Tibial nerve (tissue), 4 donors: ENCODE measurements around the gene PROK1. TPM values are rescaled to one million over a fixed set of nuclear protein-coding genes. Genes with fewer than 3 reads are reported as not detected.
A peak's percentile ranks its signal among the peaks of the same experiment; 100 is the strongest.

Source experiments
- DNase-seq, 2 donors: peaks; one replicate each; pipeline ENCODE4 v3.0.0-alpha.2; 2019; ENCODE audit warnings: low spot score in 2 of 2
- H3K27ac ChIP-seq, 4 donors: fragments of 200-600 bp; sonication (generic) in 3 of 4; one replicate each; pipeline ENCODE4 v1.5.1; 2017 to 2019; ENCODE audit warnings: mild to moderate bottlenecking in 1 of 4
- H3K27me3 ChIP-seq, 2 donors: fragments of 200-600 bp; sonication (generic) in 1 of 2; one replicate each; pipeline versions ENCODE4 v1.5.1 to v1.6.0; 2017 to 2019
- H3K36me3 ChIP-seq, 3 donors: fragments of 200-600 bp; sonication (generic); one replicate each; pipeline ENCODE4 v1.5.1; 2018 to 2019
- H3K4me1 ChIP-seq, 4 donors: fragments of 200-600 bp; sonication (generic) in 3 of 4; one replicate each; pipeline ENCODE4 v1.5.1; 2017 to 2019
- H3K4me3 ChIP-seq, 4 donors: fragments of 200-600 bp; sonication (generic) in 3 of 4; one replicate each; pipeline ENCODE4 v1.5.1; 2017 to 2019; ENCODE audit warnings: mild to moderate bottlenecking in 1 of 4, moderate library complexity in 1 of 4
- H3K9me3 ChIP-seq, 4 donors: fragments of 200-600 bp; sonication (generic) in 3 of 4; one replicate each; pipeline ENCODE4 v1.5.1; 2017 to 2019
- CTCF ChIP-seq, 5 experiments: fragments of 200-600 bp in 3 of 5; fragments of 450-650 bp in 2 of 5; sonication (generic) in 3 of 5; IDR thresholded peaks; one replicate each; pipeline ENCODE4 v1.5.1; 2016 to 2019; ENCODE audit warnings: antibody characterized with exemption in 5 of 5, mild to moderate bottlenecking in 3 of 5, moderate library complexity in 2 of 5
- EP300 ChIP-seq, 2 donors: sonication (generic); formaldehyde crosslinking; IDR thresholded peaks; one replicate each; pipeline ENCODE4 v1.6.1; 2017; ENCODE audit warnings: antibody characterized with exemption in 2 of 2, mild to moderate bottlenecking in 1 of 2
- POLR2A ChIP-seq, 2 donors: fragments of 450-650 bp; IDR thresholded peaks; one replicate each; pipeline ENCODE4 v1.6.1; 2017; ENCODE audit warnings: antibody characterized with exemption in 2 of 2, mild to moderate bottlenecking in 2 of 2, moderate library complexity in 2 of 2
- WGBS, 2 donors: methylation state at CpG; one replicate each; pipeline ENCODE4 v1.1.5; 2018; 5-methylcytosine and 5-hydroxymethylcytosine counted together
- total RNA-seq, 4 donors: library from RNA; depleted of rRNA; stranded (reverse); fragments of >200 nt; gene quantifications; one replicate each; pipeline ENCODE4 v1.1.0, GENCODE V29; 2016

PROK1 gene
- total RNA-seq, 4 donors from 2014 or later: 1.2 to 6.9 (median 4.6) TPM; not detected in 1

DNA sequence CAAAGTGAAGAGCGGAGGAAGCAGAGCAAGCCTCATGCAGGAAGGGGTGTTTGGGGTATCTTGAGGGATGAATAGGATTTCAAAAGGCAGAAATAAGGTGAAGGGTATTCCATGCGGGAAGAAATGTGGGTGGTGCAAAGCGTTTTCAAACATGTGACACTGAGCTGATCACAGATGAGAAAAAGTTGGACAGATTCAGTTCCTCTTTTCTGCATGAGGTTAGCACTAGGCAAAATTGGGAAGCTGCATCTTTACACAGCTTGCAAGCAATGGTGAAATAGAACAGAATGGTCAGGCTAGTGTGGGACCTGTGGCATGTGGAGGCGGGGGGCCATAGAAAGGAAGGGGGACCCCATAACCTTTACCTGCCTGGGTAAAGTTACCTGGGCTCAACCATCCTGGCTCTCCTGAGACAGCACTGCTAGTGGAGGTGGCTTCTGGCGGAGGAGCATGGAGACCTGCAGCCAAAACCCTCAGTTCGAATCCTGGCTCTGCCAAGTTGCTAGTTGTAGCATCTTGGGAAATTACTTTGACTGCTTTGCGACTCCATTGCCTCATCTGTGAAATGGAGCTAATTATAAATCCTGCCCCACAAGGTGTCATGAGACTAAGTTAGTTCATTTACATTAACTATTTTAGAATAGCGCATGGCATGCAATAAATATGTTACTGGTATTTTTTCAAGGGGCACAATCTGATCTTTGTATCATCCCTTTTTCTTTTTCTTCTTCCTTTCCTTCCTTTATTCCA is 51.6 kb downstream of the PROK1 start:
- 69 to 75% methylated on average over 8 of the region's 8 CpGs for WGBS, 2 donors
- TF ChIP-seq EP300 (IDR thresholded peaks at IDR 0.05) (peak in 1 of 2 donors; percentile 17), CTCF (IDR thresholded peaks at IDR 0.05) (no peak)
- H3K4me3 ChIP-seq: no peak overlapping the region

GRCh38 chr1:110503471-110503870 is 52.5 kb downstream of the PROK1 start:
- no peak overlapping the region for H3K4me3 ChIP-seq
- H3K9me3 ChIP-seq: no peaks in the 10 kb centered on the region
- no peaks in the 10 kb centered on the region for H3K36me3 ChIP-seq
- WGBS, 2 donors: 65 to 72% methylated on average over 5 of the region's 5 CpGs
- no peak for DNase-seq
- no peak for TF ChIP-seq CTCF (IDR thresholded peaks at IDR 0.05)
- TF ChIP-seq EP300 (IDR thresholded peaks at IDR 0.05): no peak
- no peak for TF ChIP-seq POLR2A (IDR thresholded peaks at IDR 0.05)
- H3K4me1 ChIP-seq: peaks cover 0 to 2% (median 0%) of the 10 kb centered on the region in 4 donors
- no peaks in the 10 kb centered on the region for H3K27me3 ChIP-seq
- H3K27ac ChIP-seq: no peak overlapping the region

More for the DNA sequence above, 51.6 kb downstream of the PROK1 start:
- no peak for DNase-seq
- Histone ChIP-seq H3K4me1 (no peaks in the 10 kb centered on the region), H3K27me3 (no peaks in the 10 kb centered on the region), H3K27ac (no peak overlapping the region), H3K36me3 (no peaks in the 10 kb centered on the region), H3K9me3 (no peaks in the 10 kb centered on the region)

GRCh38 chr1:110504226-110504625 is 53.3 kb downstream of the PROK1 start:
- no peaks in the 10 kb centered on the region for H3K9me3 ChIP-seq

DNA sequence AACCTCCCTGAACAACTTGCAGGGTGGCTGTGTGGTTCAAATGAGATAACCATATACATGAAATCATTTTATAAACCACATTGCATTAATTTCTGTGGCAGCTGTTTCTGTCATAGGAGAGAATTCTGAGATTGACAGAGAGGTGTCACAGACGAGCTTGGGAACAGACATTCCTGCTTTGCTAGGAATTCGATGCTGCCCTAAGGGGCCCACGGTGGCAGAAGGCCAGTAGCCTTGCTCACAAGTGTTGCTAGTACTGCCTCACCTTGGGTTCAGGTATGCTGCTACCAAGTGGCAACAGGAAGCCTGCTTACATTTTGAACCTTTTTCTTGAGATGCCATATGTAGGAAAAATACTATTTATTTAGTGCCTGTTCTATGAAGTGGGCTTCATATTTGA is 54.6 kb downstream of the PROK1 start:
- H3K4me1 ChIP-seq: peaks cover 0 to 2% (median 0%) of the 10 kb centered on the region in 4 donors
- DNase-seq: no peak
- TF ChIP-seq POLR2A (IDR thresholded peaks at IDR 0.05): no peak
- TF ChIP-seq EP300 (IDR thresholded peaks at IDR 0.05): no peak
- TF ChIP-seq CTCF (IDR thresholded peaks at IDR 0.05): no peak
- H3K4me3 ChIP-seq: no peak overlapping the region
- WGBS, 2 donors: 25 to 45% methylated on average over 3 of the region's 3 CpGs
- no peaks in the 10 kb centered on the region for H3K27me3 ChIP-seq
- H3K9me3 ChIP-seq: no peaks in the 10 kb centered on the region
- no peak overlapping the region for H3K27ac ChIP-seq
- H3K36me3 ChIP-seq: no peaks in the 10 kb centered on the region

More at GRCh38 chr1:110504226-110504625, 53.3 kb downstream of the PROK1 start:
- Histone ChIP-seq H3K4me1 (peaks cover 0 to 2% (median 0%) of the 10 kb centered on the region in 4 donors), H3K27me3 (no peaks in the 10 kb centered on the region), H3K27ac (no peak overlapping the region), H3K36me3 (no peaks in the 10 kb centered on the region), H3K4me3 (no peak overlapping the region)
- TF ChIP-seq CTCF (IDR thresholded peaks at IDR 0.05) (no peak), POLR2A (IDR thresholded peaks at IDR 0.05) (no peak), EP300 (IDR thresholded peaks at IDR 0.05) (no peak)
- no peak for DNase-seq
- 43 to 58% methylated on average over 7 of the region's 7 CpGs for WGBS, 2 donors

GRCh38 chr1:110506541-110506940 is 55.6 kb downstream of the PROK1 start:
- Histone ChIP-seq H3K4me3 (no peak overlapping the region), H3K36me3 (no peaks in the 10 kb centered on the region), H3K9me3 (no peaks in the 10 kb centered on the region), H3K4me1 (peaks cover 0 to 2% (median 0%) of the 10 kb centered on the region in 4 donors), H3K27me3 (no peaks in the 10 kb centered on the region), H3K27ac (no peak overlapping the region)
- no peak for DNase-seq
- no peak for TF ChIP-seq POLR2A (IDR thresholded peaks at IDR 0.05)
- TF ChIP-seq CTCF (IDR thresholded peaks at IDR 0.05): no peak
- no peak for TF ChIP-seq EP300 (IDR thresholded peaks at IDR 0.05)
- WGBS, 2 donors: 58 to 71% methylated on average over 4 of the region's 4 CpGs
